NCI-H2171 (cell line): ENCODE measurements around the gene TOR1B.
A peak's percentile ranks its signal among the peaks of the same experiment; 100 is the strongest.
"Not testable (repeated sequence)": the region's sequence is repeated elsewhere in the genome, so short reads cannot be mapped to it uniquely, and the experiment has no call there.

Experiments used
- DNase-seq: peaks from one replicate; lab custom pipeline; 2025; lab: John Stamatoyannopoulos, UW

Gene TOR1B

DNA sequence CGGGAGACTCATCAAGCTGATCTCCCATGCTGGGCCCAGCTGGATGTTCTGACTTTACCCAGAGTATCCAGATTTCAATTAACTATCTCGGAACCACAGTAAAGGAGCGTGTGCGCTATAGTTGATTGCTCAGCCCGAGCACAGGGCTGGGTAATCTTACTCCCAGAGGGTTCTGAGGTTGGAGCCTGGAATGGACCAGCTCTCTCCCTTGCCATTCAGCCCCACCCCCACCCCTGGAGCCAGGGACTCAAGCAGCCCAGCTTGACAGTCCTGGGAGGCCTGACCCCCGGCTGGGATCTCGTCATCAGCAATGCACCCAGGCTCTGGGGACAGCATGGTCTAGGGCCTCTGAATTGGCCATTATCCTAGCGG is 26.4 kb upstream of the TOR1B start:
- no peak for DNase-seq

DNA sequence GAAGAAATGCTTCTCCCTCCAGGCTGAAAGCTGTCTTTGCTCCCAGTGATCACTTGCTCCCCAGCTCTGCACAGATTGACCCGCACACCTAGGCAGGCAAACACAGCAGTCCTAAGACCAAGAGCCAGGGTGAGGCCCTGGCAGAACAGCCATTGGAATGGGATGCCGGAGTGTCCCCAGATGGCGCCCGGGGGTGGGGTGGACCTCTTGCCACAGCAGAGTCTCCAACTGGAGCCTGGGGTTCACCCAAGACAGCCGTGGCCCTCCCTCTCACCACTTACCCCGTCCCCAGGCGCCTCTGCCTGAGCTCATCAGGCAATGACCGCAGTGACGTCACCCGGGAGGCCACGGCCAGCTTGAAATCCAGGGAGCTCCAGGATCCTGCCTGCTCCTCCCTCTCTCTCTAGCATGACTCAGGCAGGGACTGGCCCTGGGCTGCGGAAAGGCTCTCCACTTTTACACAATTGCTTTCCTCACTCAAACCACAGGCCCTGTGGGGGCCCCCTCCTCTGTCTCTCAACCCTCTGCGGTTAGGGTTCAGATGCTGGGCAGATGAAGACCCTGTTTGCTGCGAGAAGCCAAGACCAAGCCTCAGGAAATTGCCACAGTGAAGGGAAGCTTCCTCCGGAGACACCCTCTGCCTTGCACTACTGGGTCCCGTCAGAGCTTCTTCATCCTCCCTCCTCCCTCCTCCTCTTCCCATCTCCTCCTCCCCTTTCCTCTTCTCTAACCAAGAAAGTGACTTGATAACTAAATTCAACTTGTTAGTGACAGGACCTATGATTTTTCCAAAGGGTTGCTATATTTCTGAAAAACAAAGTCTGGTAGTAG is 25.8 kb upstream of the TOR1B start:
- DNase-seq: no peak

DNA sequence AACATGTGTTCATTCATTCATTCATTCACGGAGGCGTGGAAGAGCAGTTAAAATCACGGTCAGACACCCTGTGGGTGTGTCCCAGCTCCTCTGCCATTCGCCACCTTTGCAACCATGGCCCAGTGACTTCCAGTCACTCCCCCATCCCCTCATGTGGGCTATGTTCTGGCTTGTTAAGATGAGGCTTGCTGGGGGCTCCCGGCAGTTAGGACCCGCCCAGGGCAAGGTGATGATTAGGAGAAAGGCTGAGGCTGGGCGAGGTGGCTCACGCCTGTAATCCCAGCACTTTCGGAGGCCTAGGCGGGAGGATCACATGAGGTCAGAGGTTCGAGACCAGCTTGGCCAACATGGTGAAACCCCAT is 25.2 kb upstream of the TOR1B start:
- no peak for DNase-seq

DNA sequence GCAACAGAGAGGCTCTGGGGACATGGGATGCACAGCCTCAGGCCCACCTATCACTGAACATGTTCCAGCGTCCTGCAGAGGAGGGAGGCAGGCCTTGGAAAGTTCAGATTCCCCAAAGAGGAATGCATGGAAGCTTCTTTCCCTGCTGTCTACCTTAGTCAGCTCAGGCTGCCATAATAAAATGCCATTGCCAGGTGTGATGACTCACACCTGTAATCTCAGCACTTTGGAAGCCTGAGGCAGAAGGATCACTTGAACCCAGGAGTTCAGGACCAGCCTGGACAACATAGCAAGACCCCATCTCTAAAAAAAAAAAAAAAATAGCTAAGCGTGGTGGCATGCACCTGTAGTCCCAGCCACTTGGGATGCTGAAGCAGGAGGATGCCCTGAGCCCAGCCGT is 24.5 kb upstream of the TOR1B start:
- DNase-seq: no peak

DNA sequence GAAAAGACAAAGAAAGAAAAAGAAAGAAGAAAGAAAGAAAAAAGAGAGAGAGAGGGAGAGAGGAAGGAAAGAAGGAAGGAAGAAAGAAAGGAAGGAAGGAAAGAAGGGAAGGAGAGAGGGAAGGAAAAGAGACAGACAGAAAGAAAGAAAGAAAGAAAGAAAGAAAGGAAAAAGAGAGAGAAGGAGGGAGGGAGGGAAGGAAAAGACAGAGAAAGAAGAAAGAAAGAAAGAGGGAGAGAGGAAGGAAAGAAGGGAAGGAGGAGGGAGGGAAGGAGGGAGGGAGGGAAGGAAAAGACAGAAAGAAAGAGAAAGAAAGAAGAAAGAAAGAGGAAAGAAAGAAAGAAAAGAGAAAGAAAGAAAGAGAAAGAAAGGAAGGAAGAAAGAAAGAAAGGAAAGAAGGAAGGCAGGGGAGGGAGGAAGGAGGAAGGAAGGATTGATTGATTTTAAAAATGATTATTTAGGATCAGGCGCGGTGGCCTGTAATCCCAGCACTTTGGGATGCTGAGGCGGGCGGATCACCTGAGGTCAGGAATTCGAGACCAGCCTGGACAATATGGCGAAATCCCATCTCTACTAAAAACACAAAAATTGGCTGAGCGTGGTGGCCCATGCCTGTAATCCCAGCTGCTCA is 23.3 kb upstream of the TOR1B start:
- no peak for DNase-seq

DNA sequence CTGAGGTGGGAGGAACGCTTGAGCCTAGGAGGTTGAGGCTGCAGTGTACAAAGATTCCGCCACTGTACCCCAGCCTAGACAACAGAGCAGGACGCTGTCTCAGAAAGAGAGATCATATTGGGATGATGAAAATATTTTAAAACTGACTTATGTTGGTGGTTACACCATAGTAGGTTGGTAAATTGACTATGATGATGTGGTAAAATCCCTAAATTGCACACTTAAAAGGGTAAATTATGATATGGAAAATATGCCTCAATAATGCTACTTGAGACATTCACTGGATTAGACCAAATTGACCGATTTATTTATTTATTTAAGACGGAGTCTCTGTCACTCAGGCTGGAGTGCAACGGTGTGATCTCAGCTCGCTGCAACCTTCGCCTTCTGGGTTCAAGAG is 21.9 kb upstream of the TOR1B start:
- DNase-seq: no peak

DNA sequence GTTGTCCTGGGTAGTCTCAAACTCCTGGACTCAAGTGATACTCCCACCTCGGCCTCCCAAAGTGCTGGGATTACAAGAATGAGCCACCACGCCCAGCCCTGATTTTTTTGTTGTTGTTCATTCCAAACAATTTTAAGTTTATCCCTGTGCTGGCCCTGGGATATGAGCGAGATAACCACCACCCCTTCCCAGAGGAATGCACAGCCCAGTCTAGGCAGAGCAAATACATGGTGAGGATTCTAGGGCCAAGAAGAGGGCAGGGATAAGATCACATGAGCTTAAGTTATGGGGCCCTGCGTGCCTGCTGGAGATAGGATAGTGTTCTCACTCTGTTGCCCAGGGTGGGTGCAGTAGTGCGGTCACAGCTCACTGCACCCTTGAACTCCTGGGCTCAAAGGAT is 21.0 kb upstream of the TOR1B start:
- DNase-seq: no peak

DNA sequence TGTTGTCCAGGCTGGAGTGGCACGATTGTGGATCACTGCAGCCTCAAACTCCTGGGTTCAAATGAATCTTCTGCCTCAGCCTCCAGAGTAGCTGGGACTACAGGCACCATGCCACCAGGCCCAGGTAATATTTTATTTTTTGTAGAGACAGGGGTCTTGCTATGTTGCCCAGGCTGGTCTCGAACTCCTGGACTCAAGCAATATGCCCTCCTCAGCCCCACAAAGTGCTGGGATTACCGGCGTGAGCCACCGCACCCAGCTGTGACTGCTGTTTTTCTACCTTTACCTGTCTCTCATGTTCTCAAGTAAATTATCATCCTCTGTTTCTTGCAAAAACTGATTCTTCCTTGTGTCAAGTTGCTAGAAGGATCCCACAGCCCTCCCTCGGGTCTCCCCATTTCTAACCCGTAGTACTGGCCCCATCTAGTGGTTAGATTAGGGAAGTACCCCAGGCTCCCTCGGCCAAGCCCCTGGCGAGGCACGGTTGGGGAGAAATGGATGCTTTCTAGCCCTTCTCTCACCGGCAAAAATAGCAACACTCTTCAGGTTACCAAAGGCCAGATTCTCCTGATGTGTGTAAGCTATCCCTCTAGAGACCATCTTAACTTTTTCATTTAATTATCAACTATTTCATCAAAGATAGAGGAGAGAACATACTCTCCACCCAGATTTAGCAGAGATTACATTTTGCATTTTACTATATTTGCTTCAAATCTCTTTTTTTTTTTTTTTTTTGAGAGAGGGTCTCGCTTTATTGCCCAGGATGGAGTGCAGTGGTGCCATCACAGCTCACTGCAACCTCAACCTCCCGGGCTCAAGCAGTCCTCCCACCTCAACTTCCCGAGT is 19.2 kb upstream of the TOR1B start:
- peak; percentile 79 for DNase-seq

DNA sequence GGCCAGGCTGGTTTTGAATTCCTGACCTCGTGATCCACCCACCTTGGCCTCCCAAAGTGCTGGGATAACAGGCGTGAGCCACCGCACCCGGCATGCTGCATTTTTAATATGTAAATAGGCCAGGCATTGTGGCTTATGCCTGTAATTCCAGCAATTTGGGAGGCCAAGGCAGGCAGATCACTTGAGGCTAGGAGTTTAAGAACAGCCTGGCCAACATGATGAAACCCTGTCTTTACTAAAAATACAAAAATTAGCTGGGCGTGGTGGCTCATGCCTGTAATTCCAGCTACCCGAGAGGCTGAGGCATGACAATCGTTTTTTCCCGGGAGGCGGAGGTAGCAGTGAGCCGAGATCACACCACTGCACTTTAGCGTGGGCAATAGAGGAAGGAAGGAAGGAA is 18.0 kb upstream of the TOR1B start:
- not testable (repeated sequence) for DNase-seq

DNA sequence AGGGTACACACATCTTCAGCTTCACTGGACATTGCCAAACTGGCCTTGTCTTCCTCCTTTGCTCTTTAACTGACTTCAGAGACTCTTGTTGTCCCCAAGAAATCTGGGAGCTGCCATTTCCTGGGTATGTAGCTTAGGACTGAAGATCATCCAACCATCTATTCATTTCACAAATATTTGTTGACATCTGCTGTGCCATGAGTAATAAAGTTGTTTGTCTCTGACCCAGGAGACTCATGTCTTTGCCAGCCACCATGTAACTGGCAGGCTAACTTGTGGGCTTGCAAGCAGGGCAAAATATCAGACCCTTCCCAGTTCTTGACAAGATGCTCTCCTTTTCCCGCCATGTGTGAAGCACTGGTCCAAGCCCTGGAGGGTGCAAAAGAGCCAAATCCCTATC is 17.1 kb upstream of the TOR1B start:
- DNase-seq: no peak

DNA sequence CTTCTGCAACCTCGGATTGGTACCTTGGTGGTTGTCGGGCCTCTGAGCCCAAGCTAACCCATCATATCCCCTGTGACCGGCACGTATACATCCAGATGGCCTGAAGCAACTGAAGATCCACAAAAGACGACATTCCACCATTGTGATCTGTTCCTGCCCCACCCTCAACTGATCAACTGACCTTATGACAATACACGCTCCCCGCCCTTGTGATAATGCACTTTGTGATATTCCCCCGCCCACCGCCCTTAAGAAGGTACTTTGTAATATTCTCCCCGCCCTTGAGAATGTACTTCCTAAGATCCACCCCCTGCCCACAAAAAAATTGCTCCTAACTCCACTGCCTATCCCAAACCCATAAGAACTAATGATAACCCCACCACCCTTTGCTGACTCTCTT is 16.5 kb upstream of the TOR1B start:
- DNase-seq: no peak

DNA sequence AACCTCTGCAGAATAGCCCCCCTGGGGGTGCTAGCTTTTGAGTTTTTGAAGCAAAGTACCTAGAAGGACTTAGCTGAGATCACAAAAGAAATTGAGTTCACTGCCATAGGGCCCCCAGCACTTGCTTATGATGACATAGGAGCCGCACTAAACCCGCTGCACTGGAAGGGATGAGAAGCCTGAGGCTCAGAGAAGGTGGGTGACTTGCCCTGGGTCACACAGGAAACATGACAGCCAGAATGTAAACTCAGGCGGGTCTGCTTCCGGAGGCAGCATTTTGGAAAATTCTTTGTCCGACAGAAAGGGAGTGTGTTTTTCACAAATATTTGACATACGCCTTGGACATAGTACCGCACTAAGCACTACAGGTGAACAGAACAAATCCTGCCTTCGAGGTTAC is 8.4 kb upstream of the TOR1B start:
- DNase-seq: no peak

DNA sequence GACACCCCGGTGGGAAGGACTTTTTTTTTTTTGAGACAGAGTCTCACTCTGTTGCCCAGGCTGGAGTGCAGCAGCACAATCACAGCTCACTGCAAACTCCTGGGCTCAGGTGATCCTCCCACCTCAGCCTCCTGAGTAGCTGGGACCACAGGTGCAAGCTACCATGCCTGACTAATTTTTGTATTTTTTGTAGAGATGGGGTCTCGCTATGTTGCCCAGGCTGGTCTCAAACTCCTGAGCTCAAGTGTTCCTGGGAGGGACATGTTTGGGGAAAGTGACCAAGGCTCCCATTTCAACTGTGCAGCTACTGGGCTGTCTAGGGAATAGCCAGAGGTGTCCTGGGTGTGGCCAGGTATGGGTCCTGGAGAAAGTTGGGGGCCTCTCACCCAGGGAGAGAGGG is 7.0 kb upstream of the TOR1B start:
- DNase-seq: not testable (repeated sequence)

DNA sequence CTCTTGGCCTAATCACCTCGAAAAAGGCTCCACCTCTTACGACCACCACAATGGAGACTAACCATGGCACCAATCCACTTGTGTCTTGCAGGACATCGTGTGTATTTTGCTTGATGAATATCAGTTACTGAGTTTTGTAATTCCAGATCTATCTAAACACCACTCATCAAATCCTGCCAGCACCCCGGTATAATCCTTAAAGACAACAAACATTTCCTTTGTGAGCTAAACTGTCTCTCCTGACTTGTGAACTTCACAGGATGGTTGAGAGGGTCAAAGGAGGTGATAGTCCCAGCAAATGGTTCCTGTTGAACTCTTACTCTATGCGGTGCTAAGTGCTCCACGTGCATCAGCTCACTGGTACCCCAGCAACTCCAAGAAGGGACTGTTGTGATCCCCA is 4.0 kb upstream of the TOR1B start:
- no peak for DNase-seq

DNA sequence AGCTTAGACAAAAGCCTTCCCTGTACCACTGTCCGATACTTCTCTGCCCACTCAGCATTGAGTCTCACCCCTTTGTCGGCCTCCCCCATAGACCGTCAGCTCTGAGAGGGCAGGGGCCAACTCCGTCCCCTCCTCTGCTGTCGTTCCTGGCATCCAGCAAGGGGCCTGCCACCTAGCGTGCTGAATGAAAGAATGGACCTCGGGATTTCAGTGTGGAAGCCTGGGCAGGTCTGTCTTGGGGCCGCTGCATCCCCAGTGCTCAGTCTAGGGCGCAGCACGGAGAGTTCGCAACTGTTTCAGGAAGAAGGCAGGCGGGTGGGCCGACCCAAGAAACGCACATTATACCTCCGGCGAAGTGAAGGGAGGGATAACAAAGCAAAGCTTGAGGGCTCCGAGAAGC is 1.5 kb upstream of the TOR1B start:
- DNase-seq: no peak

DNA sequence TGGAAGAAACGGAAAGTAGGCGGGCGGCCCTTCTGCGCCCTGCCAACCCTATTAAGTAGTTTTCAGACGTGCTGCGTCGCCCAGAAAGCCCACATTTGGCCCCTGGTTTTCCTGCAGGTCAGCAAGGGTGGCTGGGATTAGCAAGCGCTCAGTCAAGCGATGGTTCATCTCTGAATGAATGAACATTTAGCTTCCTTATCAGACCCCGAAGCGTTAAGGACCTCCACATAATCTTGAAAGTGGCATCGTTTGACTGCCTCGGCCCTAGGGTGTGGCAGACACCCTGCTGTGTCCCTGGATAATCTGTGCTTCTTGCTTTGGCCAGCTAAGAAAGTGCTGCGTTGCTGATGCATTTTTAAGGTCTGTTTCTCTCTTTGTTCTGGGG is 684 bp downstream of the TOR1B start:
- DNase-seq: no peak

DNA sequence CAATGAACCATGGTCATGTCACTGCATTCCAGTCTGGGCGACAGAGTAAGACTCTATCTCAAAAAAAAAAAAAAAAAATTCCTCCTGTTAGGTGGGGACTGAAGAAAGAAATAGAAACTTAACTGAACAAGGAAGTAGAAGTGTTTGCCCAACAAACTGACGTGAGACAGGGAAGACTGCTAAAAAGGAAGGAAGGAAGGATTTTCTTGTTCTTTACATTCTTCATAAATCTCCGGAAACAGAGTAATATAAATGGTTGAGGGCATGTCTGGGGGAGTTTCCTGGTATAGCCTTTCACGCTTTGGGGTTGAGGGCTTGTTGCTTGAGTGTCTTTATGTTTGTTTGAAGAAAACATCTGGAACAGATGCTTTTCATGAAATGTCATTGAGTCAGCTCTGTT is 3.1 kb downstream of the TOR1B start:
- no peak for DNase-seq

DNA sequence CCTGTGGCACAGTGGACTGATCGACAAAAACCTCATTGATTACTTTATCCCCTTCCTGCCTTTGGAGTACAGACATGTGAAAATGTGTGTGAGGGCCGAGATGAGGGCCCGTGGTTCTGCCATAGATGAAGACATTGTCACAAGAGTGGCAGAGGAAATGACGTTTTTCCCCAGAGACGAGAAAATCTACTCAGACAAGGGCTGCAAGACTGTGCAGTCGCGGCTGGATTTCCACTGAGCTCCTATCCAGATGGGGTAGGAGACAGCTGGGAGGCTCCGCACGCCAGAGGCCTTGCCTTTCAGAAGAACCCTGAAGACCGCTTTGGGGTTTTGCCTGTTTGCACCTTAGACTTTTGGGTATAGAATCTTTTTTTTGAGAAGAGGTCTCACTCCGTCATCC is 6.4 kb downstream of the TOR1B start:
- DNase-seq: no peak

DNA sequence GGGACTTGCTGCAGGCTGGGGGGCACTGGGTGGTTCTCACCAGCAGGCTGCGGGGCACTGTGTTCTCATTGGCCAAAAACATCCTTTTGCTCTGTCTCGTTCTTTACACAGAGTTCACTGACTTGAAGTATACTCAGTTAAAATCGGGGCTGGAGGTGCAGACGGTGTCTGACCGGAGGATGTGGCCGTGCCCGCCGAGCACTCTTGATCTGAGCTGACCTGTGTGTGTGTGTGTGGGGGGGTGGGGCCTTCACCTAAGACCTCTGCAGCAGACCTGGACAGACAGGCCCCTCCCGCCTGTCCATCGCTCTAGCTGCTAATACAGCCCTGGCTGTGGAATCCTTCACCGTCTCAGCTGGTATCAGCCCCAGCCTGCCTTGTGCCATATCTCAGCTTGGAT is 7.1 kb downstream of the TOR1B start:
- no peak for DNase-seq

DNA sequence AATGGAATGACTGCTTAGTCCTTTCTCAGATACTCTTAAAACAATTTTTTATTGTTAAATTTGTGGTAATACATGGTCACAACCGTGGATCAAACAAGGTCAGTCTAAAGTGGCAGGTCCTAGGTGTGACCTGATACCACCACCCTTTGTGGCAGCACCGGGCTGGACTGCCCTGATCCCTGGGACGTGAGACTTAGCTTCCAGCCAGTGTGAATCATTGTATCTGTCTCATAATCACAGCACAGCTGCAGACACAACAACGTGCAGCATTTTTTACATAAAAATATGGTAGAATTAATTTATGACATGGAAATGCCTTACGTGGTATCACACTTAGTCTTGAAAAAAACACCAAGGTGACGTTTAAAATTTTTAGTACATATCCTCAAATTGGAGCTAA is 7.8 kb downstream of the TOR1B start:
- DNase-seq: no peak

DNA sequence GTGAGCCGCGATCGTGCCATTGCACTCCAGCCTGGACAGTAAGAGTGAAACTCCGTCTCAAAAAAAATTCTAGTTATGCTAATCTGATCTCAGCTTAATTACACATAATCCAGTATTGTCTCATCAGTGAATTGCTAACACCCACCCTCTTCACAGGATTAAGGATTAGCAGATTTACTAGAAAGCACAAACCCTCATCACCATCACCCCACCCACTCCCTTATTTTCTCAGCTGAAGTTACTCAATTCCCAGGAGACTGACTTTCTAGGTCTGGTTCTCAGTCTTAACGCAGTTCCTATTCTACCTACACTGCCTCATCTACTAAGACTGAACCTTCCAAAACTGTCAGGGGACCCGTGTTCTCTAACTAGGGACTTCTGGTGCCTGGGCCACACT is 9.0 kb downstream of the TOR1B start:
- DNase-seq: no peak

DNA sequence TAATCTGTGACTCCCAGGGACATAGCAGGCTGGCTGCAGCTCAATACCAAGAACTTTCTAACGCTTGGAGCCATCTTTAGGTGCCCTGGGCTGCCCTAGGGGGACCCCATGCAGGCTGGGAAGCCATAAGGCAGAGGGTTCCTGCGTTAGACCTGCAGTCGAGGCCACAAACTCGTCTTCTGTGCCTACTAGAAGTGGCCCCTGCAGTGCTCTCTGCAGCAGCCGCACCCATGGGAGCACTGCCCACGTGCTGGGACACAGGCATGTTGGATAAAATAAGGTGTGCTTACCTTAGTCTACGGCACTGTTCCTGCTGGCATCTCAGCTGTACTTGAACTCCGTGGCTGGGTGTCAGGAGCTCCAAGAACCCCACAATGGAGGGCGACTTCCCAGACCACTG is 9.4 kb downstream of the TOR1B start:
- no peak for DNase-seq

DNA sequence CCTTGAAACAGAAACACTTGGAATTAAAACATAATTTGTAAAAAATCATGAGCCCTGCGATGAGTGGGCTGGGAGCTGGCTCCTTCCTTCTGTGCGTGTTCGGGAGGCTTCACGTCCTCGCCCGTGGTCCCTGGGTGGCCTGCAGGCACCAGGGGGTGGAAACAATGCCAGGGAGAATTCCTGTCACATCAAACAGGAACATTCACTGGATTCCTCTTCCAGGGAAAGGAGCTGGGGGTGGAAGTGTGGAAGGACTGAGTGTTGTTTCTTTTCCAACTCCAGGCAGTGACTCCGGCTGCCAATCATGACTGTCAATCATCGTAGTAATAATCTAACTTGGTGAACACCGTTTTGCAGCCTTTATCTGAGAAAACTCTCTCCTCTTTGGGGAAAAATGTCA is 10.7 kb downstream of the TOR1B start:
- no peak for DNase-seq
